HG03565 (cell line): ENCODE data around the gene DOCK10.
"Not testable (repeated sequence)": the region's sequence is repeated elsewhere in the genome, so short reads cannot be mapped to it uniquely, and the experiment has no call there.

Source experiments
- ATAC-seq: cut with Tn5 transposase; IDR thresholded peaks from one replicate; pipeline ENCODE4 v1.9.1; 2021; ENCODE audit warnings: mild to moderate bottlenecking, moderate library complexity; ENCODE audit not compliant: unreplicated experiment

DOCK10 gene

DNA sequence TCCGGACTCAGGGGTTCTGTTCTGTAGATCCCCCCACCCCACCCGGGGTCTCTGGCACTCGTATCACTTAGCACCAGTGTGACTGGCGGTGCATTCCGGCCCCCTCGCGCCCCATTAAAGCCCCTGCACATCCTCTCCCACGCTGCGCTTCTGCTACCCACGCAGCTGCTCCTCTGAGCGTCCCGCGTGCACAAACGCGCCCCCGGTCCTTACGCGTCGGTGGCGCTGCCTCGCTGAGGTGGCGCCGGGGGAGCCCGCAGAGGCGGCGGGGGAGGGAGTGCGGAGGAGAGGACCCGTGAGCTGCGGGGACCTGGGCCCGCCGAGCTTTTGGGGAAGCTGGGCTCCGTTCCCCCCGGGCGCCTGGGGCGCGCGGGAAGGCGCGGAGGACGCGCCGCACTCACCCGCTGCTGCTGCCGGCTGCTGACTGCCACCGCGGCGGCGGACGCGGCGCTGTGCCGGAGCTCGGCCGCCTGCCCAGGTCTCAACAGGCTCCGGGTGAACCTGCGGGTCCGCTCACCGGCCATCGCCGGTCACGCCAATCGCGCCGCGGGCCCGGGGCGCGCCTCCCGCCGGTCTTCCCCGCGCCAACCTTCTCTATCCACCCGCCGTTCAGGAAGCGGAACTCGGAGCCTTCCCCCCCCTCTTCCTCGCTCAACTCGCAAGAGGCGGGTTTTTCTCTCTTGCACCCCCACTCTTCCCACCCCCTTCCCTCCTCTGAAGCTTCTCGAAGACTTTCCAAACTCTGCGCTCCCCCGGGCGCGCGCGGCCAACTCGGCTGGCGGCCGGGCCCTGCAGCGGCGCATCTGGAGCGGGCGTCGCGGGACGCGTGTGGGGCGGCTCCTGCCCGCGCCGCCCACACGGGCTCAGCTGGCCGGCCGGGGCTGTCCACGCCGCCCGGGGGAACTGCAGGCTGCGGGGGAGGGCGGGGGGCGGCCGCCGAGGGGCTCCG lies at the start of gene DOCK10:
DOCK10 (minus strand) TSS at position 618 of the 949 bp plus-strand sequence; CDS start at position 524, 94 bp downstream.
- ATAC-seq = peak; percentile 14

DNA sequence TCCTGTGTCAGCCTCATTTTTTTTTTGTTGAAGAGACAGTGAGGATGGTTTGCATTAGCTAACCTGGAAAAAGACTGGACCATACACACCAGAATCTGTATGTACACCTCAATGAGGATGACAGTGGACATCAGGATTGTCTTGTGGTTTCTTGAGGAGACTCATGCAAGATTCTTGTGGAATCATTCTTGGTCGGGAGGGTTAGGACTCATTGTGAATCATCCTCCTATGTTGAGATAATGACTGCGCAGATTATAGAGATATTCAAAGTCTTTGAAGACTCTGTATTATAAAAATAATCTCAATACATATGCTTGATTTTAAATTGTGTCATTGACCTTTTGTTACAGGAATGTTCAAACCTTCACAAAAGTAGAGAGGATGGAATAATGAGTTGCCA lies 49.1 kb upstream of the DOCK10 start:
- ATAC-seq = no peak

DNA sequence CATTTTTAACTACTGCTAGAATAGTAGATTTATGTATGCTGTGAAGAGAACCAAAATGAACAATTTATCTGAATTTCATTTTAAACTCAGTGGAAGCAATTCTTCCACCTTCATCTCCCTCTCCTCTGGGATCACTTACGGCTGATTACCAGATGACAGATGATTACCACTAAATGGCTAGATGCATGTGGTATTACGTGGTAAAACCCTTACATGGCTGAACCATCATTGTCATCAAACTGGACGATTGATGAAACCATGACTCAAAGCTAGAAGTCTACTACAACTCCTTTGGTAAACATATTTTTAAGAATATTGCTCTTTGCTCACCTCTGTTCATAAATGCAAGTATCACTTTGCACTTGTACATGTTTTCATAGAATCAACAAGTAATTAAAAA lies 48.5 kb upstream of the DOCK10 start:
- no peak for ATAC-seq

DNA sequence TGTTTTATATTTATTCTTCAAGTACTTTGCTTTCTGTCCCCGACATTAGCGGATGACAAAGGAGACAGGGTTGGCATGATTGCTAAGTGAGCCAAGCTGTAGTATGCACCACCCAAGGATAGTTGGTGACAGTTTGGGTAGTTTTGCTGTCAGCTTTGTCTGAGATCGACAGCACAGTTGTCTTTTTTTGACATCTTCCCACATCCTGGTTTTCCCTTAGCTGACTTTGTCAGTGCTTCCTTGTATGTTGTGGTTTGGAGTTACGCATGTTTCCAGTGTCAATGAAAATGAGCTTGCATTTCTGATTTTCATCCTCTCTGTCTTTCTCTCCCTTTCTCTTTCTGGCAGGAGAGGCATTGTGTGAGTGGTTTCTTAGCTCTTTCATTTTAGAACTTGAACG lies 44.6 kb upstream of the DOCK10 start:
- ATAC-seq = no peak

DNA sequence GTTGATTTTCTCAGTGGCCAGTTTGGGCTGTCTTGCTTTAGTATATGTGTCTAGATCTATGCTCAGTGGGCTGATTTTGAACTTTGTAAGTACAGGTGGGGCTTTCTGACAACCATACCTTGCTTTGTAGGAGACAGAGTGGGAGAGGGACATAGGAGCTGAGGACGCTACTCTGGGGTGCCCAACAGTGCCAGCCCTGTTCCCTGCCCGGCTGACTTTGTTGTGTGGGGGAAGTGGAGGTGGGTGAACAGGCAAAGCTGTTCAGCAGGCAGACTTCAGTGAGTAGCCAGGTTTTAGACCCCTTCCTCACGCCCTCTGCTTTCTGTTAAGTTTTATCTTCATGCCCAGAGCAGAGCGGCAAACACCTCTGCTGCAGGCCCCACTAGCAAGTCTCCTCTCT lies 44.2 kb upstream of the DOCK10 start:
- ATAC-seq = no peak

DNA sequence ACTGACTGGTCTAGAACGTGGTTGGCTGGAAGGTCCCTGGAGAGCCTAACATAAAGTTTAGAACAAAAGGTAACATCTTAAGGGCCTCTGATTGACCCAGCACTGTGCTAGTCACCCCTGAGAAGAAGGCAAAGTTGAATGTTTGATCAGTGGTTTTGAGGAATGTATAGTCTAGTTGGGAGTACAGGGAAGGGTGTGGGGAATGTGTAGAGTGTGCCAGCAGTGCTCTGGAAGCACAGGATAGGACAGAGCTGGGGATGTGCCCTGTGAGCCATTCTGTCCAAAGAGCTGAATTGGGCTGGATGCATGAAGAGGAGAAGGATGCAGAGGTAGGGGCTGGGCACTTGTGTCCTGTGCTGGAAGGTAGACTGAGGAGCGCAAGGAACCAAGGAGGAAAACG lies 41.0 kb upstream of the DOCK10 start:
- ATAC-seq = no peak

DNA sequence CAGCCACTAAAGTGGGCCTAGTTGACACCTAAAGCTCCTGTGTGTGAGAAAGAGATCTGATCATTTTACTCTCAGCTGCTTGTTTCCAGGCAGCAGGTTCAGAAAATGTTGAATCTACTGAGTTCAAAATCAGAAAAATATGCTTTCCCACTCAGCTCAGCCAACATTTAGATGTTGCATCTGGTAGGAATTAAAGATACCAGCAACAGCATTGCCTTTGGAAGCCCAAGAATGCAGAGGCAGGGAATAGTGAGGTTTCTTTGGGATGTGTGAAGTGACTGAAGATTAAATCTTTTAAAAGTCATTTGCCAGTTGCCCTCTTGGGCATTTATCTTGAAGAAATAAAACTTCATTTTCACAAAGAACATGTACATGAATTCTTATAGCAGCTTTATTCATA lies 33.9 kb upstream of the DOCK10 start:
- ATAC-seq = no peak

DNA sequence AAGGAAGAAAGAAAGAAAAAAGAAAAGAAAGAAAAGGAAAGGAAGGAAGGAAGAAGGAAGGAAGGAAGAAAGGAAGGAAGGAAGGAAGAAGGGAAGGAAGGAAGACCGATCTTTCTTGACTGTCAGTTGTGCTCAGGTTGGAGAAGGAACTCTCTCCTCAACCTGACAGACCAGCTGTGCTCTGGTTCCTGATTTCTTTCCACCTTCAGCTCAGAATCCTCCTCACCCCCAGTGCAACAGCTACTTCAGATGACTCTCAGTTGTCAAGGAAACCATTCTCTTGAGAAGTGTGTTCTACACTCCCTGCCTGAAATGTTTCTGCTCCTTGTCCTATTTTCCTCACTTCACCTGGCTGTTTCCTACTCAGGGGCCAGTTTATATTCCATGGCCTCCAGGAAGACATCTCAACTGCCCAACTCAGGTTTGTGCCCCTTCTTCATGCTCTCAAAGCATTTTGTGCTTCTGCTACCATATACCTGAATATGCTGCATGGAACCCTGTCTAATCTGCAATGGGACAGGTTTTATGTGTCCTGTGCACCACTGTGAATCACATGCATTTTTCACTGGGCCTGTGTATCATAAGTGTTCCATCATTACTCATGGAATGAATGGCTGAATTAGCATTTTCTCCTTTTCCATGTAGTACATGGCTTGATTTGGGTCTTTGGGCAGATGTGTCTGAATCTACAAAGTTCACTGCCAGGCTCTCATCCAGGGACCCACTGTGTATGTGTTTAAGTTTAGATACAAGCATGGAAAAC lies 32.8 kb upstream of the DOCK10 start:
- ATAC-seq = no peak

DNA sequence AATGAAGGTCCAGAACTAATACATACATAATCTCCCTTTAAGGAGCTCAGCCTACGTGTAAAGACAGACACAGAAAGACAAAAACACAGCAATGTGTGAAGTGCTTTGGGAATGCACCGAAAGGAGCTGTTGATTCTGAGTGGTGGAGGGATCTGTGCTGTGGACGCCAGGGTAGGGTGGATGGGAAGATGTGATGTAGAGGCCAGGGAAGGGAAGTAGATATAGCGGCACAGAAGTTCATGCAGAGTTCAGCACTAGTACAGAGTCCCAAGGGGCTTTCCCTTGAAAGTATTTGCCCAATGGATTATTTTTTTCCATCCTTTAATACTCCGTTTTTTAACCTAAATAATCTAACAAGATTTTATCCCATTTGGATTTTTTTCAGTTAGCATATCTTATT lies 32.1 kb upstream of the DOCK10 start:
- no peak for ATAC-seq

DNA sequence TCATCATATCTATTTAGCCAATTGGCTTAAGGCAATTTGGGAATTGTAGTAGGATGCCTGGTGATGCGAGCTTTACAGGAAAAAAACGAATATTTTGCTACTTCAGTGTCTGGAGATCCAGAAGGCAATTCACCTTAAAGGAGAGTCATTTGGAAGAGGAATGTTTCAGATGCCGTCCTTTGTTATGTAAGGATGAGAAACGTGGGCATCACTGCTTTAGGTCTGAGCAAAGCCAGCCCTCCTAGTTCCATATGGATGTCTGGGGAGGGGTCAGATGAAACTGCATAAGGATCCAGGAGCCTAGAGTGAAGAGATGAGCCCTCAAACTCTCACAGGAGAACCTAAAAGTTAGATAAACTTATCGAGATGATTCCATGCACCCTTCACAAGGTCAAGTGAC lies 30.9 kb upstream of the DOCK10 start:
- no peak for ATAC-seq

DNA sequence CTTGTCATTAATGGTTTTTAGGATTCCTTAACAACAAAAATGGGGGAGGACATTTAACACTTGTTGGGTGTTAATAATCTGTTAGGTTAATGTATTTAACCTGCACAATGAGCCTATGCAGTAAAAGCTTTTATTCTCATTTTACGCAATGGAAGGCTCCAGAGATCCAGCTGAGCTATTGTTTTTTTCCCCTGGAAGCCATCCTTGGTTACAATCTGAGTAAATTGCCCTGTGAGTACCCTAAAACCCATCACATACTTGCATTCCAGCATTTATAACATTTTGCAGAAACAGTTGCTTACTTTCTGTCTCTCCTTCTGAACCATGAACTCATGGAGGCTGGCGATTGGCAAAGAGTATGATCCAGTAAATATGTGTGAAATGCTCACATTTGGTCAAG lies 30.2 kb upstream of the DOCK10 start:
- no peak for ATAC-seq

DNA sequence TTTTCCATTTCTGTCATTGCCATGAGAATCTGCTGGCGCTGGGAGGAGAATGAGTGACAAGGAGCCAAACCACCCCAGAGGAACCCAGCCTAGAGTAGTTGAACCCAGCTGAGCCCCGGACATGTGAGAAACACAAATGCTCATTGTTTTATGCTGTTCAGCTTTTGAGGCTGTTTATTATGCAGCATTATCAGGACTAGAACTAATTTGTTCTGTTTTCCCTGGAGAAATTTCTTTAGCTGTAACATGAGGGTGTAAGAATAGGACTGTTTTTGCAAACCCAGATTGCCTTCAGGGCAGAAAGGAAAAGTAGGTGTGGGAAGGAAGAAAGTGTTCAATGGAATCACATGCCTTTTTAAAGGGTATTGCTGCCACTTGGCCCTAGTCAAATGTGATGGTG lies 28.5 kb upstream of the DOCK10 start:
- ATAC-seq = no peak

DNA sequence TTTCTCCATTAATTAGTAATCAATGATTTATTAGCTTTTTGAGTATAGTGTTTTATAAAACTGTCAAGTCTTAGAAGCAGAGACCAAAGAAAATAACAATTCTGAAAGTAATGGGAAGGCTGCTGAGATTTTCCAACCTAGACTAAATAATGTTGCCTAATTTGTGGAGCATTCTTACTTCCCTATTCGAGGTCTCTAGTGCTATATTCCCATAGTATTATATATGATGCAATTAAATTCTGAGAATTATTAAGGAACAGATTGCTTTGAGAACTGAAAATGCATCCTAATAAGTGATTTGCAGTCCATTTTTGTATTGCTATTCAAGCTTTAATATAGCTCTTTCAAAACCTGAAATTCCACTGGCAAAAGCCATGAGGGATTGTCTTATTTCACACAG lies 27.7 kb upstream of the DOCK10 start:
- ATAC-seq = no peak

DNA sequence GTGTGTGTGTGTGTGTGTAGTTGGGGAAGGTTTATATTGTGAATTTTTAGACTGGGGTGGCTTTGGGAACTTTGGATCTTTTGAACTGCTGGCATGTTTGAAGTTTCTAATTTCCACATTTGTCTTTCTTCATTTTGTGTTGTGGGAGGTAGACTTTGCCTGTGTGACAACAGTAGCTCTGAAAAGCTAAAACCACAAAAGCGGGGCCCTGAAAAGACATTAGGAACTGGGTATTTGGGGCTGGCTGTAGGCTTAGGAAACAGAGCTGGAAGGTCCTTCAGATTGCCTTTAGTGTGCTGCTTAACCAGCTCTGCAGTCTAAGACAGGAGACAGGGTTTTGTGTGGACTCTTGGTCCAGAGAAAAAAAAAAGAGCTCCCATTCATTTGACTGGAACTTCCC lies 27.2 kb upstream of the DOCK10 start:
- ATAC-seq = no peak

DNA sequence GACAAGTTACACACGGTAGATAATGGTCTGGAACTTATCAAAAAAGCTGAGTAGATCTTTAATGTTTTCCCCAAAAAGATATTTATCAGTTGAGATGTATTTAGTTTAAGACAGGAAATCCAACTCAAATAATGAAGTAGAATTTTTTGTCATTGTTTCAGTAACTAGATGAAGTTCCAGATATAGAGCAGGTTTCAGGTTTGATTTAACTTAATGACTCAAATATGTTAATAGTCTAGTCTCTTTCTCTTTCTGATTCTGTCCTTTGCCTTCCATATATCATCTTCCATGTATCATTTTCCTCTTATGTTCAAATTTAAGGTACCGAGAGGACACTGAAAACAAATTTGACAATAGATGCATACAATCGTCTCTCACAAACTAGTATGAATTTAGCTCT lies 23.6 kb upstream of the DOCK10 start:
- ATAC-seq = no peak

DNA sequence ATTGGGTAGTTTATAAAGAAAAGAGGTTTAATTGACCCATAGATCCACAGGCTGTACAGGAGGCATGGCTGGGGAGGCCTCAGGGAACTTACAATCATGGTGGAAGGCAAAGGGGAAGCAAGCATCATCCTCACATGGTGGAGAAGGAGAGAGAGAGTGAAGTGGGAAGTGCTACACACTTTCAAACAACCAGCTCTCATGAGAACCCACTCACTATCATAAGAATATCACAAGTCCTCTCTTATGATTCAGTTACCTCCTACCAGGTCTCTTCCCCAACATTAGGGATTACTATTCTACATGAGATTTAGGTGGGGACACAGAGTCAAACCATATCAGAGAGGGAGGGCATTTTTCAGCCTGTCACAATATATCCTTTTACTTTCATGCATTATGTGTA lies 22.7 kb upstream of the DOCK10 start:
- no peak for ATAC-seq

DNA sequence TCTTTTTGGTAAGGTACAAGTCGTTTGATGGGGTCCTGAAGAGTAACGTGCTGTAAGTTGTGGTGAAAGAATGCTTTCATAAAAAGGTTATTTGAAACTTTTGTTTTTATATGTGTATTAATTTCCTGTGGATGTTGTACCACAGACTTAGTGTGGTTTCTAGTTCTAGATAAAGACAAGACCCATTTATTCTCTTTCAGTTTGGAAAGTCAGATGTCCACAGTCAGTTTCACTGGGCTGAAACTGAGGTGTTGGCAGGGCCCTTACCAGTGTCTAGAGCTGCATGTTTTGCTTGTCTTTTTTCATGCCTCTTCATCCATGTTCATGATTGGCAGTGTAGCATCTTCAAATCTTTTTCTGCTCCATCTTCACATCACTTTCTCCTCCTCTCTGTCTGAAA lies 22.1 kb upstream of the DOCK10 start:
- ATAC-seq = no peak

DNA sequence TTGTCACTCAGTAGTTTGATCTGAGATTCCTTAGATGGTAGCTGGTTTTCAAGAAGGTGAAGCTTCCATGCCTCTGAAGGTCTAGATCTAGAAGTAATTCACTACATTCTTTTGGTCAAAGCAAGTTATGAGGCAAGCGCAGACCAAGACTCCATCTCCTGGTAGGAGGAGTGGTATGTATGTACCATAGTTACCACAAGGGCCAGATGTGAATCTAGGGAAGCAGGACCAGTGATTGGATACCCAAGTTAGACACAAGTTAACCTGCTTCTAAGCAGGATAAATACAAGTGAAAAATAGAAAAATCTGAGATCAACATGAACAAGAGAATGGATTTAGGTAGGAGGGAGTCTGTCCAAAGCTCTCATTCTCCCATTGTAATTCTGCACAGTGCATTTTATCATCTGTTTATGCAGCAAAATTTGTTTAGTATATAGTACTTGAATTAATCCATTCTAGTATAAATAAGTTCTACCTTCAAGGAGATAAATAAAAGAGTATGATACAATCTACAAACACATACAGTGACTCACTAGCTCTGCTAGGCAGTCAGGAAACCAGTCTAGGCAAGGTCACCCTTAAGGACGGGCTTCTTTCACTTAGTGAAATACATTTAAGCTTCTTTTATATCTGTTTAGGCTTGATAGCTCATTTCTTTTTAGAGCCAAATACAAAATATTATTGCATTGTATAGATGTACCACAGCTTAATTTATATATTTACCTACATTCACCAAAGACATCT lies 14.2 kb upstream of the DOCK10 start:
- ATAC-seq = no peak

DNA sequence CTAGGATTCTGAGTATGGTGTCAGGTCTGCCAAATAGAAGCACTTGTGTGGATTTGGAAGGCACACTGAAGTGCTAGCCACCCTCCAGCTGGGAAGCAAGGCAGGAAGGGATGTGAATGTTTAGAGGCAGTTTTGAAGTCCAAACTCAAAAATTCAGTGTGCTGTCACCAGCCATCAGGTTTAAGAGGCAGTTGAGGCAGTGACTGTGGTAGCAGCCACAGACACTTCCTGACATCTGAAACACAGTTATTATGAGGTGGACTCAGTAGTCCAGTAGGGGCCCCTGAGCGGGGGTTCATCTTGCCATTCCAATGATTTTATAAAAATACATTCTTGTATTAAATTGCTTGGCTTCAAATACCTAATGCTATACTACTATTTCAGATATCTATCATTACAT lies 13.4 kb upstream of the DOCK10 start:
- ATAC-seq = no peak

DNA sequence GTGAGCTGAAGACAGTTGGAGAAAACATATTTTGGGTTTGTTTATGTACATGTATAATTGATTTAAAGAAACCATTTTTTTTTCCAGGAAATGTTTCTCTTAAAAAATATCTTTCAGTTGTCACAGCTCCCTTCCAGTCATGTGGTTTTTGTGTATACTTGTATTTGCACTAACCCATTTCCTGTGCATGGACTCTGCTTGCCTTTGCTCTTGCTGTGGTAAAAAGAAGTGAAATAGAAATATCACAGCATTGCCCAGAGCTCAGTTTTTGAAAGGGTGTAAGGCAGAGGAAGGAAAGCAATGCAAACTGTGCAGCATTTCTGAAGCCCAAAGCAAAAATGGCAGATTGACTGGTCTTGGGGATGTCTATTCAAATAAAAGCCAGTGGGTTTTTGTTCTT lies 10.4 kb upstream of the DOCK10 start:
- ATAC-seq = peak; percentile 75

DNA sequence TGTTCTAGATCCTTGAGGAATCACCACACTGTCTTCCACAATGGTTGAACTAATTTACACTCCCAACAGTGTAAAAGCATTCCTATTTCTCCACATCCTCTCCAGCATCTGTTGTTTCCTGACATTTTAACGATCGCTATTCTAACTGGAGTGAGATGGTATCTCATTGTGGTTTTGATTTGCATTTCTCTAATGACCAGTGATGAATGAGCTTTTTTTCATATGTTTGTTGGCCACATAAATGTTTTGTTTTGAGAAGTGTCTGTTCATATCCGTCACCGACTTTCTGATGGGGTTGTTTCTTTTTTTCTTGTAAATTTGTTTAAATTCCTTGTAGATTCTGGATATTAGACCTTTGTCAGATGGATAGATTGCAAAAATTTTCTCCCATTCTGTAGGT lies 5.2 kb upstream of the DOCK10 start:
- ATAC-seq = not testable (repeated sequence)

DNA sequence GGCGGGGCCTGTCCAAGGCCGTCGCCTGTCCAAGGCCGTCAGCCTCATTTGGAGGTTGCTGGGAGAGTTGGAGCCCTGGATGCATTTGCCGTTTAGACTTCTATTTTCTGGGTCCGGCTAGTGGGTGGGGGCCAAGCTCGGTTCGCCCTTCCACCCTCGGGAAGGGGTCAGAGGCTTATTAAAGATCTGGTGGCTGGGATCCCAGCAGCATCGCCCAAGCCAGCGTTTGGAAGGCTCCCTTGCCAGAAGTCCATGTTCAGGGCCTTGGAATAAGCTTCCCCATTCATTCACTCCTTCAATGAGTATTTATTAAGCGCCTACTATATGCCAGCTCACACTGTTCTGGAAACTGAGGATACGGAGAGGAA lies 516 bp upstream of the DOCK10 start:
- ATAC-seq = no peak
